Fibroblast of peridontal ligament (primary cell): ENCODE results near the gene OGFR.

Experiments
- DNase-seq: peaks from one replicate; pipeline ENCODE4 v3.0.0-alpha.2; 2010; ENCODE audit errors: extremely low read depth

The OGFR gene

DNA sequence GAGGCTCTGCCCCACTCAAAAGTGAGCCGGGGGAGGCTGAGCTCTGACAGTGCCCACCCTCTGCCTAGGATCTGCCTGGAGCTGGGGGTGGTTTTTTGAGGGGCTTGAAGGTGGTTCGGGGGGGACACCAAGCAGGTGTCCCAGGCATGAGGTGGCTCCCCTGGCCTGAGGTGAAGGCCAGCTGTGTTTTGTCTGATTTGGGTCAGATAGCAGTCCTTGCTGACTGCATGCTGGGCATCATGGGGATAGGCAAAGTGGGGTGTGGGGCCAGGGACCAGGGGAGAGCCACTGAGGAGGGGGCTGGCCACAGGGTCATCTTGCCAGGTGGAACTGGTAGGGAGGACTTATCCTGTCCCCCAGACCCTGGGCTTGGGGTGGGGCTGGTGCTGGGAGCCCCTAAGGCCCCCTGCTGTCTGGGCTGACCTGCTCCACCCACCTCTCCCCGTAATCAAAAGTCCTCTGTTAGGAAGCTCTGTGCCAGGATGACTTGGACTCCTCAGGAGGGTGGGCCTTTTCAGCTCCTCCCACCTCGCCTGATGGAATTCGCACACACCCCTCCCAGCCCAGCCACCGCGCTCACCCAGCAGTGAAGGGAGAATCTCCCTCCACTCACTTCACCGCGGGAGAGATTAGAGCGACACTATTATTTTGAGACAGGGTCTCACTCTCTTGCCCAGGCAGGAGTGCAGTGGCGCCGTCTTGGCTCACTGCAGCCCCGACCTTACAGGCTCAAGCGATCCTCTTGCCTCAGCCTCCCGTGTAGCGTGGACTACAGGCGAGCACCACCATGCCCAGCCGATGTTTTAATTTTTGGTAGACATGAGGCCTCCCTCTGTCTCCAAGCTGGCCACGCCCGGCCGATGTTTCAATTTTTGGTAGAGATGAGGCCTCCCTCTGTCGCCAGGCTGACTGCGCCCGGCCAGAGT, 10.7 kb downstream of the OGFR start:
- no peak for DNase-seq

DNA sequence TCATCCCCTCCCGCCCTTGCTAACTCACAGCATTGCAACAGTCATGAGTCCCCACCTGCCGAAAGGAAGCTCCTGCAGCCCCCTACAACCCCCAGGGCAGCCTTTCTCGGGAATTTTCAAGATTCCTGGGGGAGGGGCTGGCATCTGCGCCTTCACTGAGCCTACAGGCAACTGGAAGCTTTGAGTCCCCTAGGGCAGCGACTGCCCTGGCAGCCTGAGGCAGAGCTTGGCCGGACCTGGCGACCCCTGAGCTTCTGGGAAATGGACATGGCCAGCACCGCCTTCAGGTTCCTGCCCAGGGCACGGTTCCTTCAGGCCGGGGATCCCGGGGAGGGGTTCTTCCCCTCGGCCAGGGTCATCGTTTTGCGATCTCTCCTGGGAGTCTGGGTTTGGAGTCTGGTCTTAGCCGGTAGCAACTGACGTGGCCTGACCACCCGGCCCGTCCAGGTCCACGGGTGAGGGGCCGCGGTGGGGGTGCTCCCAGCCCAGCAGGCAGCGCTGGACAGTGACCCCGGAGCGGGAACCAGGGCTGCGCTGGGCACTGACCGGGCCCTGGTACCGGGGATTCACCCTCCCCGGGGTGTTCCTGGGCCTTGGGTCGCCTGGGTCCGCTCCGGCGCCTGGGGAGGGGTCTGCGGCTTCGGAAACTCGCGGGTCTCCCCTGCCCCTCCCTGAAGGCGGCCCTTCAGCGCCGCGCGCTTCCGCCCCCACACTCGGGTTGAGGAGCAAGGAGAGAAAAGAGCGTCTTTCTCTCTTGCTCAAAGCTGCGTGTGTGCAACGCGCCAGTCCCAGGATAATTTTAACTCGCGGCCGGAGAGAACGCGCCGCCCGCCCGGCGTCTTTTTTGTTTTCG, 11.6 kb downstream of the OGFR start:
- DNase-seq: no peak

DNA sequence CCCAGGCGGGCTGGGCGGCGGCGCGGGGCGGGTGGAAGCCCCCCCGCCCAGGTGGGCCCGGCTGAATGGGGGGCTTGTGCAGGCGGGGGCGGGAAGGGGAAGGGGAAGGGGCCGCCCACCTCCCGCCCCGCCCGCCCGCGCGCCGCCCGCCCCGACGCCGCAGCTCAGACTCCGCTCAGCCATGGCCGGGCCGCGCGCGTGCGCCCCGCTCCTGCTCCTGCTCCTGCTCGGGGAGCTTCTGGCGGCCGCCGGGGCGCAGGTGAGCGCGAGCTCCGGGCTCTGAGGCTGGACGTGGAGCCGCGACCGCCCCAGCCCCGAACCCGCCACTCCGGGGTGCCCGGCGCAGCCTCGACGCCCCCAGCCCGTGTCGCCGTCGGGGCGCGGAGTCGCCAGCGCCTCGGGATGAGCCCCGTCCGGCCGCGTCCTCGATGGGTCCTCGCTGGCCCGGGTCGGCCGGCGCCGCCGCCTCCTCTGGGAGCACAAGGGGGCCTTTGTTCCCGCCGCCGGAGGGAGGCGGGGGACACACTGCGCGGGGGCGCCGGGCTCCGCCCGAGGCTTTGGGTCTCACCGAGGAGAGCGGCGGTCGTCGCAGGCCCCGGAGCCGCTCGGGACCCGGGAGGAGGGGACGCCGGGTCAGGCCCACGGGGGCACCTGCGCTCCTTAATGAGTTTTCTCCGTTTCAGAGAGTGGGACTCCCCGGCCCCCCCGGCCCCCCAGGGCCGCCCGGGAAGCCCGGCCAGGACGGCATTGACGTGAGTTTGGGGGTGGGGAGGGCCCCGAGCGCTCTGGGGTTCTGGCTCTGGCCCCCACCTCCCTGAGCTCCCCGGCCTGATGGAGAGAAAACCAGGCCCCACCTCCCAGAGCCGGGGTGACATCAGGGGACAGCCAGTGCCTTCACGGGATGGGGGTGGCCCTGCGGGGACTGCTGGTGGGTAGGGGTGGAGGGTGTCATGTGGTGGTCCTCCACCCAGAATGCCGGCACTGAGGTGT, 12.5 kb downstream of the OGFR start, which contains the start of gene COL9A3:
COL9A3 (plus strand) TSS at position 167 of the 990 bp plus-strand sequence; CDS start at position 182, 15 bp downstream.
- DNase-seq: no peak

DNA sequence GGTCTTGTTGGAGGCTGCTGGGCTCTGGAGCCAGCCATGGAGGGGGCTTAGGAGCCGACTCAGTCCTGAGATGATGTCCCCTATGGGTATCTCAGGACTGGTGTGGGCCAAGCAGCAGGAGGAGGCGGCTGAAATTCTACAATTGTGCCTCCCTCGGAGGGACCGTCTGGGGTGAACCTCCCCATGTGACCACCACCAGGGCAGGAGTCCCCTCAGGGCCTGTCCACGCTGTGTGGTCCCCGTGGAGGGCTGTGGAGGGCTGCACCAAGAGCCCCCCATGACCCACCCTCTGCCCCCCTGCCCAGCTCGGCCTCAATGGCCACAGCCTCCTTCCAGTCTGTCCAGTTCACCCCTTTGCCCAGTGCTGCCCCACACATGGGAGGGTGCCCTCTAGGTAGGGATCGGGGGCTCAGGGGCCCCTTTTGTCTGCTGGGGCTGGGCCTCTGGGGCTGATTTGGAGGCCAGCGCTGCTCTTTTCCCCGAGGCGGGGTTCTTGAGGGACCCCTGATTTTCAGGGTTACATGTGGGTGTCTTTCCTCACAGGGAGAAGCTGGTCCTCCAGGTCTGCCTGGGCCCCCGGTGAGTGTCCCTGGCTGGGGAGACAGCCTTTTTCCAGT, 13.4 kb downstream of the OGFR start:
- DNase-seq: no peak

DNA sequence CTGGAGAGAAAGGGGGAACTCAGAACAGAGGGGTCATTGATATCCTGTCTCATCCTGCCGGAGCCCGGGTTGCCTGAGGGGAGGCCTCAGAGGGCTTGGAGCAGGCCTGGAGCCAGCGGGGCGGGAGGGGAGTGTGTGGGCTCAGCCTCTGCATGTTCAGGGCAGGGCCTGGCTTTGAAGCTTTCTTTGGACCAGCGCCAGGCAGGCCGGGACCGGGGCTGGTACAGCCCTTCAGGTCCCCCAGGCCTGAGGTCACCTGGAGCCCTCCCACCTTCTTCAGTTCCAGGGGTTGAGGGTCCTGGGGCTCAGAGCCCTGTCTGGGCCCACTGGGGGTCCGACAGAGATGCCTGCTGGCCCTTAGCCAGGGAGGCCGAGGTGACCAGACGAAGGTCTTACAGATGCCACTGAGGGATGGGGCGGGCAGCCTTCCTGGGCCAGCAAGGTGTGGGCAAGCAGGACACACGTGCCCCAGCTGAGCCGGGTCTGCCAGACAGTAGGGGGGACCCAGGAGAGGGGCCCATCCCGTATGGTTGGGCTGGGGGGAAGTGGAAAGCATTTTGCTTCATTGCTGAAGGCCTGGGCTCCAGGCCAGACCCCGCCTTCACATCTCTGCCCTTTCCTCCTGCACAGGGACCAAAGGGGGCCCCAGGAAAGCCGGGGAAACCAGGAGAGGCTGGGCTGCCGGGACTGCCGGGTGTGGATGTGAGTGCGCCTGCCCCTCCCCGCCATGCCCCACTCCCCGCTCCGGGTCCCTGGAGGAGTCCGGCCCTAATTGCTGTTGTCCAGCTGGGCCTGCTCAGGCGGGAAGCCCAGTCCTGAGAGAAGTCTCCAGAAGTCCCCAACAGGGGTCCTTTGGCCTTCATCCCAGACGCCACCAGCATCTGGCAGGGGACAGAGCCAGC, 14.2 kb downstream of the OGFR start:
- DNase-seq: no peak

DNA sequence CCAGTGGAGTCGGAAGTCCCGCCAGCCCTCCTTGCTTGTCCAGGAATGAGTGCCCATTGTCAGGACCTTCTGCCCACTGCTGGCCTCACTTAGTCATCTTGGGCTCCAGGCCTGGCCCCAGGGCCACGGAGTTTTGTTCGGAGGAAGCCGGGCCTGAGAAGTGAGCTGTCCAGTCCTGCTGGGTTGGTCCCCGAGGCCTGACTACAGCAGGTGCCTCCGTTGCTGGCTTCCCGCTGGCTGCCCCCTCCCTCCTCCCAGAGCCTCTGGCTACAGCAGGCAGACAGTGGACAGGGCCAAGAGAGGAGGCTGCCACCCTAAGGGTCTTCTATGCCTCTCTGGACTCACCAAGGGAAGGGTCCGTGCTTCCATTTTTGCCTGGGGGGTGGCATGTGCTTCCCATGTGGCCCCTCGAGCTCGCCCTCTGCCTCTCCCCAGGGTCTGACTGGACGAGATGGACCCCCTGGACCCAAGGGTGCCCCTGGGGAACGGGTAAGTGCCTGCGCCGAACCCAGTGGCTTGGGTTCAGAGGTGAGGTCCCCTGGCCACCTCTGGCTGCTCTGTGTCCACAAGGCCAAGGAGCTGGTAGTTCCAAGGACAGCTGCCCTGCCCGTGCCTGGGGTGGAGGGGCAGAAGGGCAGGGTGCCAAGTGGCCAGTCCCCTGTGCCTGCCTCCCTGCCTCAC, 15.0 kb downstream of the OGFR start:
- DNase-seq: no peak

DNA sequence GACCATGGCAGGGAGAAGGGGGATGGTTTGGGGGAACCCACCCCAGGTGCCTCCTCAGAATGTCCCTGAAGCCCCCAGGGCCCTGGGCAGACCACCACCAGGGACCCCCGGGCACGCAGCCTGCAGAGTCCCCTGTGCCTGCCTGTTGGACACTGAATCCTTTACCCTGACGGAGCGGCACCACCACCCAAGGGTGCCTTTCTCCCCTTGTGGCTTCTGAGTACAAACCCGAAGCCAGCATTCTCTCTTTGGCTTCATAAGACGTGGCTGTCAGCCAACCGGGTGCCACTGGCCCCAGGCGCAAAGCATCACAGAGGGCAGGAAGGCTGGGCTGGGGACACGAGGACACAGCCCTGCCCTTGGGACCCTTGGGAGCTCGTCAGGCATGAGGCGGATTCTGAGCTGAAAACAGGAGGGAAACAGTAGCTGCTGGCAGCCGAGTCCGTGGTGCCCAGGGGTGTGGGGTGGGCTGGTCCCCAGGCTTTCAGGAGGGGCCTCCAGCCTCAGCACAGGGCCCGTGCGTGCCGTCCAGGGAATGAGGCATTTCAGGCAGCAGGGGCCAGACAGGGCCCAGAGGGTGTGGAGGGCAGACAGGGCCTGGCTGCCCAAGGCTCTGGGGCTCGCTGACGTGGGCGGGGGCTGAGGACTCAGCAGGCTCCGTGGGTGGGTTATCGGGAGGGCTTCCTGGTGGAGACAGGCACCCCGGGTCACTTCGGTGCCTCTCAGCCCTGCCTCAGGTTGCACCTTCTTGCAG, 15.8 kb downstream of the OGFR start:
- DNase-seq: no peak

DNA sequence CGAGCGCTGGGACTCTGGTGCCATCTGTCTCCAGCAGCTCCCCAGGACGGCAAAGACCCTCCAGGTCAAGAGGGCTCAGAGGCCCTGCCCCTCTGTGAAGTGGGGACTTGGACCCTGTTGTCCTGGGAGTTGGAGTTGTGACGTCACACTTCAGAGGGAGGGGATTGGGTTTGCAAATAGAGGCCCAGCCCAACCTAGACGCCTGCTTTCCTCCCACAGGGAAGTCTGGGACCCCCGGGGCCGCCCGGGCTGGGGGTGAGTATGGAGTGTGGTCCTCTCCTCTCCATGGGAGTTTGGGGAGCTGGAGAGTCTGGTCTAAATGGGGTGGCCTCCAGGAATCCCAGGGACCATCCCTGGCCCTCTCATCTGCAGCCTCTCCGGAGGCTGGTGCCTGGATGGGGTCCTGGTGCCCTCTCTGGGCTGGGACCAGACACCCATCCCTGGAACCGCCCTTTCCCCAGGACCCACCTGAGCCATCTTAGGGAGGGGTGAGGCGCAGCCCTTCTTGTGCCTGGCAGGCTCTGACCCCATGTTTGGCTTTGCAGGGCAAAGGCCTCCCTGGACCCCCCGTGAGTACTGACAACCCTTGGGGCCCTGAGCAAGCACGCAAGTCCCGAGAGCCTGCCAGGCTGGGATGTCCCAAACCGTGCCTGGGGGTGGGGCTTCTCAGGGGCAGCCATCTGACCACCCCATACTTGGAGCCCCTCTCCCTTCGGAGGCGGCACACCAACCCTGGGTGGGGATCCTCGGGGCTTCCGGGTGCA, 16.5 kb downstream of the OGFR start:
- no peak for DNase-seq

DNA sequence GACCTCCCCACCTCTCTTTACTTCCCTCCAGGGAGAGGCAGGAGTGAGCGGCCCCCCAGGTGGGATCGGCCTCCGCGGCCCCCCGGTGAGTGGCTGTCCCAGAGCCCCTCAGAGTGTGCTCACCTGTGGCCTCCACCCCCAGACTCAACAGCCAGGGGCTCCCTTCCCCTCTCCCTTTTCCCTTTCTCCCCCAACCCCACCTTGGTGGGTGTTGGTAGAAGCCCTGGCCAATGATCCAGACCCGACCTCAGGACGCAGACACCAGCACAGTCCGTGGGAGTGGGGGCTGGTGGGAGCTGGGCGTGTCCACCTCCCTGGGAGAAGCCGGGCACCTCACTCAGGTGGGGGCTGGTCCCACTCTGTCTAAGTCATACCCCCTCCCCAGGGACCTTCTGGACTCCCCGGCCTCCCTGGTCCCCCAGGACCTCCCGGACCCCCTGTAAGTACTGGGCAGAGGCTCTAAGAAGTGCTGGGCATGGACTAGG, 17.1 kb downstream of the OGFR start:
- DNase-seq: no peak

DNA sequence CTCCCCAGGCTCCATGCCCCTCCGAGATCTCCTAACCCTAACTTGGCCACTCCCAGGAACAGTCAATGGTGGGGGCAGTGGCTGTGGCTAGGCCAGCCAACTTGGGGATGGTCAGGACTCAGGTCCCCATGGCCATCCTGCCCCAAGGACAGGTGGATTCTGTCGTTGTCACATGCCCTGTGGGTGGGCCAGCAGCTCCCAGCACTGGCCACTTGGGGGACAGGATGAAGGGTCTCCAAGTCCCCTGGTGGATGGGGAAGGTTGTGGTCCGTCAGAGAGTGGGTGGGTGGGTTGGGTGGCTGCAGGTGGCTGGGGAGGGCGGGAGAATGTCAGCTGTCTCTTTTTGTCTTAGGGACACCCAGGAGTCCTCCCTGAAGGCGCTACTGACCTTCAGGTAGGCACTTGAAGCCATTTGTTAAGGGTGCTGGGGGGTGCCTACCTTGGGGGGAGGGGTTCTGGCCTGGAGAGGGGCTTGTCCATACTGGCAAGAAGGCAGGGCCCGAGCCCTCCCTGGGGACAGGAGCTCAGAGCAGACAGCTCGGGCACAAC, 17.7 kb downstream of the OGFR start:
- DNase-seq: no peak

DNA sequence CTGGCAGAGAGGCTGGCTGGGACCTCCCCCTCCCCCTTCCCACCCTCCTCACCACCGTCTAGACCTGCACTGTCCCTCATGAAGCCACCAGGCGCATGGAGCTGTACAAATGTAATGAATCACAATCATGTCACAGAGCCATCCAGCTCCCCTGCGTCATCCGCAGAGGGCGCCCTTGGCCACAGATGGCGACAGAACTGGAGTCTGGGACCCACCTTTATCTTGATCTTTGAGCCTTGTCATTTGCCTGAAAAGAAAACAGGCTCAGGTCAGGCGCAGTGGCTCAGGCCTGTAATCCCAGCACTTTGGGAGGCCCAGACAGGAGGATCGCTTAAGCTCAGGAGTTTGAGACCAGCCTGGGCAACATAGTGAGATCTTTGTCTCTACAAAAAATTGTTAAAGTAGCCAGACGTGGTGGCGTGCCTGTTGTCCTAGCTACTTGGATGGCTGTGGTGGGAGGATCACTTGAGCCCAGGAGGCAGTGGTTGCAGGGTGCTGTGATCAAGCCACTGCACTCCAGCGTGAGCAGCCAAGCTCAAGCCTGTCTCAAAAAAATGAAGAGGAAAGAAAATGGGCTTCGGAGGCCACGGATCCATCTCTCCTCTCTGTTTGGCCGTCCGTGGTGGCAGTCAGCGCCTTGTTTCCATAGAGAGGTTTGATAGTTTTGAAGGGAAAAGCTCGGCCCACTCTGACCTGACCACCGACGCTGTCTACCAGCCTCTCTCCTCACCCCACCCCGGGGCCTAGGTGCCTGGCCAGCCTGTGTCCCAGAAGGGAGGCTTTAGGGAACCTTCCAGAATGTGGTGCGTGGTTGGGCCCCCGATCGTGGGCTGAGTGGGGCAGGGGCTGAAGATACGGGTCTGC, 18.4 kb downstream of the OGFR start:
- DNase-seq: no peak

DNA sequence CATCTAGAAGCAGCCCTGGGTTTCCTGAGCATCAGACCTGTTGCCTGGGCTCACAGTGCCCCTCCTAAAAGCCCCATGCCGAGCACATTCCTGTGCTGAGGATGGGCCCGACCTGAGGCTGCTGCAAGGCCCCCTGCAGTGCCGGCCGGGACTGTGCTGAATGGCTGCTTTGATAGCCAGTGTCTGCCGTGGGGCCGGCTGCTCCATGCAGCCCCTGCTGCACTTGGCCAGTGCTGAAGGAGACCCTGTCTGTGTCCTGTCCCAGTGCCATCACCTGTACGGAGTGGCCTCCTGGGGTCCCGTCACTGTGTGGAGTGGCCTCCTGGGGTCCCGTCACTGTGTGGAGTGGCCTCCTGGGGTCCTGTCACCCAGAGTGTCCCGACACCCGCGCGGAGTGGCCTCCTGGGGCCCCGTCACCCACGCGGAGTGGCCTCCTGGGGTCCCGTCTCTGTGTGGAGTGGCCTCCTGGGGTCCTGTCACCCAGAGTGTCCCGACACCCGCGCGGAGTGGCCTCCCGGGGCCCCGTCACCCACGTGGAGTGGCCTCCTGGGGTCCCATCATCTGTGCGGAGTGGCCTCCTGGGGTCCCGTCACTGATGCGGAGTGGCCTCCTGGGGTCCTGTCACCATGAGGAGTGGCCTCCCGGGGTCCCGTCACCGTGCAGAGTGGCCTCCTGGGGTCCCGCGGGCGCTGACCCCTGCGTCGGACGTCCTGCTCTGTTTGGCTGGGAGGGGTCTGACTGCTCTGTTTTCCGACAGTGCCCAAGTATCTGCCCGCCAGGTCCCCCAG, 19.2 kb downstream of the OGFR start:
- DNase-seq: no peak

DNA sequence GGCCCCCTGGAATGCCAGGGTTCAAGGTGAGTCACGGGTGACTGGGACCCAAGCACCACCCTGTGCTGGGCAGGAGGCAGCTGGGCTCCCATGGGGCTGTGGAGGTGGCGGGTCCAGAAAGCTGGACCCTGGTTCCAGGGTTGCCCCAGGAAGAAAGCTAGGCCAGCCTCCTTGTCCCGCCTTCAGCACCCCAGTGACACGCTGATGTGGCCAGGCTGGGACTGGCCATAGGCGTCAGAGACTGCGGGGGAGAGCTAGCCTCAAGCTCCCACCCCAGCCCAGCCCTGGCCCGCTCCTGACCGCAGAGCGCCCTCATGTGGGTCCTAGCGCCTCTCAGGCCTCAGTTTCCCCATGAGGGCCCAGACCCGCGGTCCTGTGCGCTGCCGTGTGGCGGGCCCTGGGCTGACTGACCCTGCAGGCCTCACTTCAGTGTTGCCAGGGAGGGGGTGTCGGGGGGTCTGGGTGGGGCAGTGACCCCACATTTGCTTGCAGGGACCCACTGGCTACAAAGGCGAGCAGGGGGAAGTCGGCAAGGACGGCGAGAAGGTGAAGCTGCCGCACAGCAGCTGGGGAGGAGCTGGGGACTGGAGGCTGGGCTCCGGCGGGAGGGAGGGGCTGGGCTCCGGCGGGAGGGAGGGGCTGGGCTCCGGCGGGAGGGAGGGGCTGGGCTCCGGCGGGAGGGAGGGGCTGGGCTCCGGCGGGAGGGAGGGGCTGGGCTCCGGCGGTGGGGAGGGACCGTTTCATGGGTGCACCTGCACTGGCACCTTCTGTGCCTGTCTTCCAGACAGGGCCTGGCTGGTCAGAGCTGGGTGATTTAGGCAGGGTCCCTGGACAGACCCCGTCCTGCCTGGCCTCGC, 20.1 kb downstream of the OGFR start:
- no peak for DNase-seq

DNA sequence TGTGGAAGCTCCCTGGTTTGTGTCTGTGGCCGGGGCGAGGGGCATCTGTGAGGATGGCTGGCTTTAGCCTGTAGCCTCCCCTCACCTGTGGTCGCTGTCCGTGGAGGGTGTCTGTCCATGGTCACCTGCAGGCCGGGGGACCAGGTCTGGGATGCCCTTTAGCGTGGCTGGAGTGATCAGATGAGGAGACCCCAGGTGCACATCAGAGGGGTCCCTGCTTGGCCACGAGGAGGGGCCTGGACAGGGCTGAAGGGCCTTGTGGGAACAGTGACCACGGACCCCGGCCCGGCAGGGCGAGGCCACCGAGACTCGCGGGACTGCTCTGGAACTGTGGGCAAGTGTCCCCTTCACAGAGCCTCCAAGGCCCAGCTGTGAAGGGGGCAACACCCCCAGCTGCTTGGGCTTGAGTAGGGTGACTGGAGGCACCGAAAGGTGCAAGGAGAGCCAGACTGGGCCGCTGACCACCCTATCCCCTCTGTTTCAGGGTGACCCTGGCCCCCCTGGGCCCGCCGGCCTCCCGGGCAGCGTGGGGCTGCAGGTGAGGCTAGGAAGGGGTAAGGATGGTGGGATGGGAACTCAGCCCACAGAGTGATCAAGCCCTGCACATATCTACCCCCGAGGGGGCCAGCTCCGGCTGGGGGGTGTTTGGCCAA, 20.8 kb downstream of the OGFR start:
- no peak for DNase-seq
